Amniotic stem cell (primary cell): ENCODE results near the gene TAF3.

Source experiments
- DNase-seq: peaks from one replicate; lab custom pipeline; 2025; lab: John Stamatoyannopoulos, UW

The TAF3 gene

GRCh38 chr10:7876541-7877127 is 58.3 kb downstream of the TAF3 start:
- DNase-seq = no peak

GRCh38 chr10:7881119-7881518 is 62.8 kb downstream of the TAF3 start:
- no peak for DNase-seq

GRCh38 chr10:7886056-7886455 is 67.8 kb downstream of the TAF3 start:
- DNase-seq = no peak

- DNase-seq = no peak
Observed at GRCh38 chr10:7887174-7887816, 69.0 kb downstream of the TAF3 start.

- no peak for DNase-seq
Observed at GRCh38 chr10:7889947-7890542, 71.7 kb downstream of the TAF3 start.

- DNase-seq = no peak
Observed at GRCh38 chr10:7890781-7891180, 72.5 kb downstream of the TAF3 start.

- DNase-seq = no peak
Observed at GRCh38 chr10:7891634-7892033, 73.3 kb downstream of the TAF3 start.

GRCh38 chr10:7892146-7892545 is 73.8 kb downstream of the TAF3 start:
- DNase-seq = no peak

GRCh38 chr10:7895699-7896090 is 77.4 kb downstream of the TAF3 start:
- no peak for DNase-seq

GRCh38 chr10:7896297-7896696 is 78.0 kb downstream of the TAF3 start:
- DNase-seq = no peak

GRCh38 chr10:7901256-7901655 is 83.0 kb downstream of the TAF3 start:
- no peak for DNase-seq

GRCh38 chr10:7902413-7902812 is 84.1 kb downstream of the TAF3 start:
- no peak for DNase-seq

GRCh38 chr10:7903851-7904250 is 85.5 kb downstream of the TAF3 start:
- no peak for DNase-seq

- DNase-seq = no peak
Observed at GRCh38 chr10:7906128-7906527, 87.8 kb downstream of the TAF3 start.

GRCh38 chr10:7908541-7909210 is 90.4 kb downstream of the TAF3 start:
- no peak for DNase-seq

GRCh38 chr10:7913126-7913872 is 95.0 kb downstream of the TAF3 start:
- no peak for DNase-seq

GRCh38 chr10:7915923-7916536 is 97.7 kb downstream of the TAF3 start:
- DNase-seq = no peak

- no peak for DNase-seq
Observed at GRCh38 chr10:7917736-7918135, 99.4 kb downstream of the TAF3 start.

- no peak for DNase-seq
Observed at GRCh38 chr10:7922707-7923106, 104.4 kb downstream of the TAF3 start.

- no peak for DNase-seq
Observed at GRCh38 chr10:7928536-7928935, 110.2 kb downstream of the TAF3 start.

- DNase-seq = no peak
Observed at GRCh38 chr10:7932301-7933036, 114.2 kb downstream of the TAF3 start.
